K562 (cell line): Measurements from ENCODE around the gene TXNIP. TPM values are rescaled to one million over a fixed set of nuclear protein-coding genes. Genes with fewer than 3 reads are reported as not detected.

Experiments used
- ATF1 ChIP-seq, 2 experiments: fragments of 450-650 bp in 1 of 2; IDR thresholded peaks; 2 replicates each; pipeline ENCODE4 v1.6.1; 2016; ENCODE audit warnings: missing compliant biosample characterization in 1 of 2, missing genetic modification characterization in 1 of 2
- CBFB ChIP-seq: sonication (generic); formaldehyde crosslinking; IDR thresholded peaks from 2 replicates; pipeline ENCODE4 v1.4.0; 2020; ENCODE audit warnings: mild to moderate bottlenecking, missing genetic modification reagents
- EP300 ChIP-seq: IDR thresholded peaks from 2 replicates; pipeline ENCODE4 v1.6.1; 2012; ENCODE audit warnings: low read length, improper control_type of control experiment
- EP400 ChIP-seq: fragments of 450-650 bp; IDR thresholded peaks from 2 replicates; pipeline ENCODE4 v1.6.1; 2017; ENCODE audit warnings: antibody characterized with exemption, mild to moderate bottlenecking, moderate library complexity
- FOXJ3 ChIP-seq: sonication (generic); formaldehyde crosslinking; IDR thresholded peaks from 2 replicates; pipeline ENCODE4 v1.4.0; 2020; ENCODE audit warnings: mild to moderate bottlenecking, missing genetic modification reagents
- MCM5 ChIP-seq: fragments of 450-650 bp; IDR thresholded peaks from 2 replicates; pipeline ENCODE4 v1.6.1; 2016; ENCODE audit warnings: low read depth
- MED1 ChIP-seq: sonication (generic); formaldehyde crosslinking; IDR thresholded peaks from 2 replicates; pipeline ENCODE4 v1.8.1; 2023; ENCODE audit warnings: missing genetic modification reagents, borderline replicate concordance
- RBM17 ChIP-seq: fragments of 200-400 bp; formaldehyde crosslinking; IDR thresholded peaks from 2 replicates; pipeline ENCODE4 v1.6.1; 2017; ENCODE audit warnings: low read depth, mild to moderate bottlenecking, low read length, borderline replicate concordance
- SIRT6 ChIP-seq: IDR thresholded peaks from one replicate; pipeline ENCODE4 v1.6.1; 2012; ENCODE audit warnings: low read depth, mild to moderate bottlenecking, control low read depth, inconsistent platforms, low read length, moderate library complexity
- SMAD4 ChIP-seq: fragments of 250-450 bp; sonication (Bioruptor Pico); conservative IDR thresholded peaks from 2 replicates; pipeline ENCODE4 v1.8.0; 2021; ENCODE audit warnings: inconsistent platforms, mild to moderate bottlenecking, moderate library complexity
- YBX1 ChIP-seq: fragments of 450-650 bp; IDR thresholded peaks from 2 replicates; pipeline ENCODE4 v1.7.1; 2016; ENCODE audit warnings: mild to moderate bottlenecking
- ZBTB1 ChIP-seq: sonication (generic); formaldehyde crosslinking; IDR thresholded peaks from 2 replicates; pipeline ENCODE4 v1.8.1; 2023; ENCODE audit warnings: missing genetic modification reagents, low read depth, mild to moderate bottlenecking, borderline replicate concordance
- ZBTB8A ChIP-seq: fragments of 450-650 bp; IDR thresholded peaks from 2 replicates; pipeline ENCODE4 v1.6.1; 2018; ENCODE audit warnings: mild to moderate bottlenecking, moderate library complexity; ENCODE audit not compliant: partially characterized antibody
- ZC3H8 ChIP-seq: fragments of 450-650 bp; IDR thresholded peaks from 2 replicates; pipeline ENCODE4 v1.6.1; 2017
- ZNF23 ChIP-seq: fragments of 250-450 bp; sonication (Bioruptor Pico); IDR thresholded peaks from 2 replicates; pipeline ENCODE4 v1.4.0; 2020; ENCODE audit warnings: mild to moderate bottlenecking
- ZNF583 ChIP-seq: fragments of 250-450 bp; sonication (Bioruptor Pico); IDR thresholded peaks from 2 replicates; pipeline ENCODE4 v1.4.0; 2020
- polyA plus RNA-seq, 8 experiments: library from polyadenylated mRNA; depleted of rRNA in 4 of 8; stranded (reverse) in 5 of 8; unstranded in 3 of 8; fragments of >200 nt; fragmentation: Nextera tagmentation in 2 of 8; fragmentation: Illumina TruSeq in 1 of 8; extraction: Ambion mirVana in 2 of 8; extraction: Trizol in 1 of 8; gene quantifications; 2 replicates each; pipeline versions ENCODE4 v1.2.1 to v1.2.3, GENCODE V29; 2011 to 2014; ENCODE audit warnings: inconsistent platforms in 1 of 8, missing spikeins in 1 of 8
- total RNA-seq, 7 experiments: library from RNA; depleted of rRNA in 6 of 7; stranded (reverse); fragments of >200 nt in 6 of 7; fragmentation: Illumina TruSeq in 2 of 7; extraction: Trizol in 2 of 7; gene quantifications; 2 replicates each; pipeline versions ENCODE4 v1.2.1 to v1.2.3, GENCODE V29; 2011 to 2021; ENCODE audit warnings: low replicate concordance in 1 of 7
- TF ChIP-seq, protein P1 (sequence below), 2 experiments: fragments of 150-350 bp in 1 of 2; IDR thresholded peaks; 2 replicates each; pipeline ENCODE4 v1.6.1; 2012 to 2016; ENCODE audit warnings: low read depth in 2 of 2, low read length in 2 of 2, mild to moderate bottlenecking in 1 of 2, moderate library complexity in 1 of 2
- TF ChIP-seq, protein P2 (sequence below): fragments of 450-650 bp; formaldehyde crosslinking; IDR thresholded peaks from 2 replicates; pipeline ENCODE4 v1.4.0; 2022; ENCODE audit warnings: mild to moderate bottlenecking, moderate library complexity
- TF ChIP-seq, protein P3 (sequence below): sonication (generic); formaldehyde crosslinking; IDR thresholded peaks from 2 replicates; pipeline ENCODE4 v1.8.0; 2023; ENCODE audit warnings: mild to moderate bottlenecking, missing genetic modification reagents

The TXNIP gene
- total and polyA plus RNA-seq, 9 of the 15 experiments (the other 6 are each of a cell fraction or from before 2014, with no cell fraction given): 120 to 499 (median 257) TPM

DNA sequence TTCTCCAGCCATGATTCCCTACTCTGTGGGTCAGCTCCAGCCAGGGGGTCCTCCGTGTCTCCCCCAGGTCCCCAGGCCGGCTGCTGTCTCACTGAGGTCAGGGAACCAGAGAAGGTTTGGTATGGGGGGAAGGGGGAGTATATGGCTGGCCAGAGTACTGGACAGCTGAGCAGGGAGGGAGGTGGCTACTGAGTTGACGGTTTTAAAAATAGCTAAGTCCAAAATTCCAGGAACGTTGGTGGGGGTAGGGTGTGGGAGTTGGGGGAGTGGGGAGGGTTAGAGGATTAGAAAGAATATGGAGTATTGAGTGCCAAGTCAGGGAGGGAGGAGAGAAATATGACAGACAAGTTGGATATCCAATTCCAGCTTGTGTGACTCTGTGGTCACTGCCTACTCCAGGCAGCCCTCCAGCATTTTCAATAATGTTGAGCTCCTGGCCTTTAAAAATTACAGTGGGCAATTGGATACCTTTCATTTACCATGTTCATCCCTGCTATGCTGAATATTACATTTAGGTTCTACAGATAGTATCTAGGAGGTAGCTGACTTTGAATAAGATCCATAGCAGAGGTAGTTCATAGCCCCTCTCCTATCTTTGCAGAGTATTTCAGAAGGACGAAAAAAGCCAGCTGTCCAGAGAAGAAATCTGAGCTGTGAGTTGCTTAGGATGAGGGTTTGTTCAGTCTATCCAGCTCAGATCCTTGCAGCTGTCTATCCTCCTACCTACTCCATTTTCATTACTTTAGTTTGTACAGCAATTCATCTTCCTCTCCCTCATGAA, 25.4 kb upstream of the TXNIP start, which contains the start of gene HJV (continued):
- TF ChIP-seq, protein P1, sequence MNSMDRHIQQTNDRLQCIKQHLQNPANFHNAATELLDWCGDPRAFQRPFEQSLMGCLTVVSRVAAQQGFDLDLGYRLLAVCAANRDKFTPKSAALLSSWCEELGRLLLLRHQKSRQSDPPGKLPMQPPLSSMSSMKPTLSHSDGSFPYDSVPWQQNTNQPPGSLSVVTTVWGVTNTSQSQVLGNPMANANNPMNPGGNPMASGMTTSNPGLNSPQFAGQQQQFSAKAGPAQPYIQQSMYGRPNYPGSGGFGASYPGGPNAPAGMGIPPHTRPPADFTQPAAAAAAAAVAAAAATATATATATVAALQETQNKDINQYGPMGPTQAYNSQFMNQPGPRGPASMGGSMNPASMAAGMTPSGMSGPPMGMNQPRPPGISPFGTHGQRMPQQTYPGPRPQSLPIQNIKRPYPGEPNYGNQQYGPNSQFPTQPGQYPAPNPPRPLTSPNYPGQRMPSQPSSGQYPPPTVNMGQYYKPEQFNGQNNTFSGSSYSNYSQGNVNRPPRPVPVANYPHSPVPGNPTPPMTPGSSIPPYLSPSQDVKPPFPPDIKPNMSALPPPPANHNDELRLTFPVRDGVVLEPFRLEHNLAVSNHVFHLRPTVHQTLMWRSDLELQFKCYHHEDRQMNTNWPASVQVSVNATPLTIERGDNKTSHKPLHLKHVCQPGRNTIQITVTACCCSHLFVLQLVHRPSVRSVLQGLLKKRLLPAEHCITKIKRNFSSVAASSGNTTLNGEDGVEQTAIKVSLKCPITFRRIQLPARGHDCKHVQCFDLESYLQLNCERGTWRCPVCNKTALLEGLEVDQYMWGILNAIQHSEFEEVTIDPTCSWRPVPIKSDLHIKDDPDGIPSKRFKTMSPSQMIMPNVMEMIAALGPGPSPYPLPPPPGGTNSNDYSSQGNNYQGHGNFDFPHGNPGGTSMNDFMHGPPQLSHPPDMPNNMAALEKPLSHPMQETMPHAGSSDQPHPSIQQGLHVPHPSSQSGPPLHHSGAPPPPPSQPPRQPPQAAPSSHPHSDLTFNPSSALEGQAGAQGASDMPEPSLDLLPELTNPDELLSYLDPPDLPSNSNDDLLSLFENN (IDR thresholded peaks at IDR 0.05; ENCODE audit: low read depth in 2 of 2, low read length in 2 of 2): no peak
- TF ChIP-seq YBX1 (no peak), ZNF583 (no peak), EP400 (peak; percentile 55; the same call in 1 of the 2 replicates), ZNF23 (no peak), ZBTB8A (no peak), FOXJ3 (no peak), SMAD4 (CRISPR knock-in tag) (no peak), ATF1 (CRISPR knock-in tag; IDR thresholded peaks at IDR 0.05) (no peak), ATF1 (tag; IDR thresholded peaks at IDR 0.05) (no peak), RBM17 (no peak), SIRT6 (no peak), EP300 (peak; percentile 71), CBFB (CRISPR knock-in tag) (no peak), ZBTB1 (no peak), MED1 (CRISPR knock-in tag) (no peak), ZC3H8 (no peak), MCM5 (no peak)
- TF ChIP-seq, protein P2, sequence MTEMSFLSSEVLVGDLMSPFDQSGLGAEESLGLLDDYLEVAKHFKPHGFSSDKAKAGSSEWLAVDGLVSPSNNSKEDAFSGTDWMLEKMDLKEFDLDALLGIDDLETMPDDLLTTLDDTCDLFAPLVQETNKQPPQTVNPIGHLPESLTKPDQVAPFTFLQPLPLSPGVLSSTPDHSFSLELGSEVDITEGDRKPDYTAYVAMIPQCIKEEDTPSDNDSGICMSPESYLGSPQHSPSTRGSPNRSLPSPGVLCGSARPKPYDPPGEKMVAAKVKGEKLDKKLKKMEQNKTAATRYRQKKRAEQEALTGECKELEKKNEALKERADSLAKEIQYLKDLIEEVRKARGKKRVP (CRISPR knock-in tag): no peak
- TF ChIP-seq, protein P3, sequence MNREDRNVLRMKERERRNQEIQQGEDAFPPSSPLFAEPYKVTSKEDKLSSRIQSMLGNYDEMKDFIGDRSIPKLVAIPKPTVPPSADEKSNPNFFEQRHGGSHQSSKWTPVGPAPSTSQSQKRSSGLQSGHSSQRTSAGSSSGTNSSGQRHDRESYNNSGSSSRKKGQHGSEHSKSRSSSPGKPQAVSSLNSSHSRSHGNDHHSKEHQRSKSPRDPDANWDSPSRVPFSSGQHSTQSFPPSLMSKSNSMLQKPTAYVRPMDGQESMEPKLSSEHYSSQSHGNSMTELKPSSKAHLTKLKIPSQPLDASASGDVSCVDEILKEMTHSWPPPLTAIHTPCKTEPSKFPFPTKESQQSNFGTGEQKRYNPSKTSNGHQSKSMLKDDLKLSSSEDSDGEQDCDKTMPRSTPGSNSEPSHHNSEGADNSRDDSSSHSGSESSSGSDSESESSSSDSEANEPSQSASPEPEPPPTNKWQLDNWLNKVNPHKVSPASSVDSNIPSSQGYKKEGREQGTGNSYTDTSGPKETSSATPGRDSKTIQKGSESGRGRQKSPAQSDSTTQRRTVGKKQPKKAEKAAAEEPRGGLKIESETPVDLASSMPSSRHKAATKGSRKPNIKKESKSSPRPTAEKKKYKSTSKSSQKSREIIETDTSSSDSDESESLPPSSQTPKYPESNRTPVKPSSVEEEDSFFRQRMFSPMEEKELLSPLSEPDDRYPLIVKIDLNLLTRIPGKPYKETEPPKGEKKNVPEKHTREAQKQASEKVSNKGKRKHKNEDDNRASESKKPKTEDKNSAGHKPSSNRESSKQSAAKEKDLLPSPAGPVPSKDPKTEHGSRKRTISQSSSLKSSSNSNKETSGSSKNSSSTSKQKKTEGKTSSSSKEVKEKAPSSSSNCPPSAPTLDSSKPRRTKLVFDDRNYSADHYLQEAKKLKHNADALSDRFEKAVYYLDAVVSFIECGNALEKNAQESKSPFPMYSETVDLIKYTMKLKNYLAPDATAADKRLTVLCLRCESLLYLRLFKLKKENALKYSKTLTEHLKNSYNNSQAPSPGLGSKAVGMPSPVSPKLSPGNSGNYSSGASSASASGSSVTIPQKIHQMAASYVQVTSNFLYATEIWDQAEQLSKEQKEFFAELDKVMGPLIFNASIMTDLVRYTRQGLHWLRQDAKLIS (CRISPR knock-in tag): no peak
